GM18858 (cell line): ENCODE results near the gene BDNF.

Experiments
- ATAC-seq: cut with Tn5 transposase; IDR thresholded peaks from one replicate; pipeline ENCODE4 v1.9.1; 2021; ENCODE audit not compliant: unreplicated experiment

The BDNF gene

GRCh38 chr11:27608951-27609350, 91.3 kb downstream of the BDNF start:
- no peak for ATAC-seq

GRCh38 chr11:27605422-27605821, 94.8 kb downstream of the BDNF start:
- ATAC-seq, result no peak
